ENCODE measurements around the gene ERCC6L2.

The ERCC6L2 gene

DNA sequence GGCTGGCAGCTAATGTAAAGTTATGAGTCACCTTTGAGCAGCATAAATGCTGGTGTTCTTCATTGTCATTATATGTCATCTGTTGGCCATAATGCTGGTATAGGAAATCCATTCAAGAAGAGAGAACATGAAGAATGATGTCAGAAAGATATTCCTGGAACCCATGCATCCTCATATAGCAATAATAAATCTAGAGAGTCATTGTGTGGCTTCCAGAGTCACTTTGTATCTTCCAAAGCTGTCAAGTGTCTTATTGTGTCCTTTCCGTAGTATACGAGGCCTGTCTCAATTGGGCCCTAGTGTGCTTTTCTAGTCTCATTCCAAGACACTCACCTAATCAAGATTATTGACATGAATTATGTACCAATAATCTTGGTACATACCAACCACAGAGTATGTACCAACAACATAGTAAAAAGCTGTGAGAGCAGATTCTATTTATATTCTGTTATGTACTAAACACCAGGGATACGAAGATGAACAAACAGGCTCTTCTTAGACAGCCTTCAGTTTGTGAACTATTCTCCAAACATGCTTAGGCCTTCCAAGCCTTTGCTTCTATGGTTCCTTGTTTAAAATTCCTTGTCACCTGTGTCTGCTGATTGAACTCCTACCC lies 110.1 kb downstream of the ERCC6L2 start:
- DNase-seq: no peak

DNA sequence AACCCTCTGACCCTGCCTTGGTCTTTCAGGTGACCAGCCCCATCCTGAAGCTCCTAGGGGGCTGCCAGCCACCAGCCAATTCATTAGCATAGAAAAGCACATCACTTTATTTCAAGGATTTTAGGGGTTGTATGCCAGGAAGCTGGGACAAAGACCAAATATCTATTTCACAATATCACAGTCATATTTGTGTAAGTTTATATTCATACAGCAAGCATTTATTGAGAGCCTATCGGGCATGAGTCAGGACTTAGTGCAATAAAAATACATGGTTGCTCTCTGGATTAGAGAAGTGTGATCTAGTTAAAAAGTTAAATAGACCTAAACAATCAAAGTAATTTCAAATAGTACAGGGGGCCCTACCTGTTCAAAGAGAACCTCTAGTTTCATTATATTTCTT lies 113.8 kb downstream of the ERCC6L2 start:
- DNase-seq: no peak

DNA sequence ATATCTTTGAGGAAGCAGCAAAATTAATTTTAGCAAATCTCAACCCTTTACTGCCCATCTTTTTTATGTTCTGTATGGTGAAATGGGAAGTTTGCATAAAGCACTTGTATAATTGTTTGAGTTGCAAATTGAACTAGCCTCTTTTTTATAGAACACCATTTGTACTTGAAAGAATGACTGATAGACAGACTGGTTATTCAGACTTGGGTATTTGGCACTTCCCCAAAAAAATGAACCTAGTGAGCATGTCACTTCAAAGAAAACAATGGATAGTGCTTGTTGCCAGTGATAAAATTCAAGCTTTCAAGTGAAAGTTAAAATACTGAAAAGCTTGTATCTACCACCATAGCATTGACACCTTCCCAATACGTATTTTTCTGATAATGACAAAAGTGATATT lies 115.8 kb downstream of the ERCC6L2 start:
- no peak for DNase-seq

DNA sequence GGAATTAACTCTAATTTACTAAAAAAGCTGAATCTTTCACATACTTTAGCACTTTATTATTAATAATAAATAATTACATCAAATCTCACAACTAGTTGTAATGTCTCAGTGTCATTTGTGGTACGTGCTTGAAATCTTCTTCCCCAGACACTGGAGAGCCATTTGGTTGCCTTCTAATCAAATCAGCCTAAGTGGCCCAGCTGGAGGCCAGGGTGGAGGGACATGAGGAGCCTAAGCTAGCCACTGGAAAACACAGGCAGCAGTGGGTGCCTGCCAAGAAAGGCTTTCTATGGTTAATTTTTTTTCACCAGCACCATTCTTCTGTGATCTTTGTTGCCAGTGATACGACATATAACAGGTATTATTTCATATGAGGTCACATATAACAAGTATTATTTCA lies 117.0 kb downstream of the ERCC6L2 start:
- peak; percentile 83 for DNase-seq

DNA sequence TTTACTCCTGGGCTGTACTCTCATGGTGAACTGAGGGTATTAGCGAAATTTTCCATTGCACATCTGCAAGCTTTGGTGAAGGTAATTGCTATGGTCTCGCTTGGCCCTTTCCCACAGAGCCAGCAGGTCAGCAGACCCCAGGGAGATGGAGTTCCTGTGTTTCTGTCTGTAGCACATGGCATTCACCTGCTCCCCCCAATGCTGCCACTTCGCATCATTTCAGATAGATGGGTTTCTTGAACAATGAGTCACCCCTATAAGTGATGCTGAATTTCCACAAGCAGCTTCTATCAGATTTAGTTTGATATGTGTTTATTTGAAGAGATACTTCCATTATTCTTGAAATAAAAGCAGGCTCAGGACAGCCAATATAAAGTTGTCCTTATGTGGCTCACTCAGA lies 117.8 kb downstream of the ERCC6L2 start:
- DNase-seq: no peak

DNA sequence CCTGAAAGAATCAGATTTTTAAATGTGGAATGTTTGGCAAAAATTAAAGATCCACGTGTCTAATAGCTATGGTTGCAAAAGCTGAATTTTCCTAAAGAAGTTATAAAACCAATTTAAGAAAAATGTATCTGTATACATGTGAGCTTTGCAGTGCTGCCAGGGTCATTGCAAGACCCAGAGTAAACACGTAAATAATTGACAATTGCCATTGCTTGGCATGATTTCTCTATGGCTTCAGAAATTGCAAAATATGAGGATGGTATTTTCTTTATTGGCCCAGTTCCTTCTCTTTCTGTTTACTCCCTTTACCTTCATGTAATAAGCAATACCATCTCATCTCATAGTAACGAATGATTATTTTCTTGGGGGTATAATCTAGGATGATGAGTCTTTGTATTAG lies 123.9 kb downstream of the ERCC6L2 start:
- no peak for DNase-seq

DNA sequence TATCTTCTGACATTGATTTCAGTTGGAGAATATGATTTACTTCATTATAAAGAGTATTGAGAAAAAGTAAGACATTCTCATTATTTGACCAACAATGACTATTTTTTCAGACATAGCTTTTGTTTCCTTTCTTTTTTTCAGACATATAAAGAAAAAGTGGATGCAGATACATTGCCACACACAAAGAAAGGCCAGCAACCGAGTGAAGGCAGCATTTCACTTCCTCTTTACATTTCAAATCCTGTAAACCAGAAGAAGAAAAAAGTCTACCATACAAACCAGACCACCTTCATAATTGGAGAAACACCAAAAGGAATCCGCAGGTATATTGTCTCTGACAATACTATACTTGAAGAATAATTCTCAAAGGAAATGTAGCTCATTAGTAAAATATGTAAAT lies 128.9 kb downstream of the ERCC6L2 start:
- no peak for DNase-seq

DNA sequence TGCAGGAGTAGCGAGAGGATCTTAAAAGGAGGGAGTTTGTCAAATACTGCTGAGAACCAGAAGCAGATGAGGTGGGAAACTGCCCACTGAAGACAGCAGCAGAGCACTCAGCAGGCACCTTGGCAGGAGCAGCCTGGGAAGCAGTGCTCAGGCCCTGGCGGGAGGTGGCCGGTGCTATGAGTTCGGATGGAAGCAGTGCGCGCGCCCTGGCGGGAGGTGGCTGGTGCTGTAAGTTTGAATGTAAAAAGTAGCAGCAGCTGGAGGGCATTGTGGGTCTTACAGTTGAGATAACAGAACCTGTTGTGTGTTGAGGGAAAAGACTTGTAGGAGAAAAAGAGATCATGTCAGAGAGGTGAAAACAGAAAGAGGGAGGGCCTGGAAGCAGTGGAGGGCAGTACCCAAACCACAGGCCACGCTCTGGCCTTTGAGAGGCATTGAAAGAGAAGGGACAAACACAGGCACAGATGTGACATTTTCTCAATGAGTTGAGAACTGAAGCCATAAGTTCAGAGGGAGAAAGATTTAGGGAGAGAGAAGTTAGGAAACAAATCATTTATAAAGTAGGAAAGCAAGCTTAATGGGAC lies 130.9 kb downstream of the ERCC6L2 start:
- no peak for DNase-seq

DNA sequence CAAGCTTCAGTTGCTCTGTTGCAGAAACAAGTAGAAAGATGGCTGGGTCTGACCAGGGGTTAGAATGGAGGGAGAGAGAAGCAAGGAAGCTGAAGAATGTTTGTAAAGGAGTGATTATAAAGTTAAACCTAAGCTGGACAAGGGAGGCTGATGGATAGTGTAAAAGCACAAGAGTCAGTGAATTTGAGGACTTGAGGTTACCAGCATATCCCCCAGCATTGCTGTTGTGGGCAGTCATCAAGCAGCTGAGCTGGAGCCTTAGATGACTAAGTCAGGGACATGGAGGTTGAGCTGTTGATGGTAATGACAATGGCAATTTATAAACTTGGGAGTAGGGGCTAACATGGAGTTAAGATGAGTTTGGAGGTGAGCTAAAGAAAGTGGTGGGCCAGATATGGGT lies 131.5 kb downstream of the ERCC6L2 start:
- no peak for DNase-seq

DNA sequence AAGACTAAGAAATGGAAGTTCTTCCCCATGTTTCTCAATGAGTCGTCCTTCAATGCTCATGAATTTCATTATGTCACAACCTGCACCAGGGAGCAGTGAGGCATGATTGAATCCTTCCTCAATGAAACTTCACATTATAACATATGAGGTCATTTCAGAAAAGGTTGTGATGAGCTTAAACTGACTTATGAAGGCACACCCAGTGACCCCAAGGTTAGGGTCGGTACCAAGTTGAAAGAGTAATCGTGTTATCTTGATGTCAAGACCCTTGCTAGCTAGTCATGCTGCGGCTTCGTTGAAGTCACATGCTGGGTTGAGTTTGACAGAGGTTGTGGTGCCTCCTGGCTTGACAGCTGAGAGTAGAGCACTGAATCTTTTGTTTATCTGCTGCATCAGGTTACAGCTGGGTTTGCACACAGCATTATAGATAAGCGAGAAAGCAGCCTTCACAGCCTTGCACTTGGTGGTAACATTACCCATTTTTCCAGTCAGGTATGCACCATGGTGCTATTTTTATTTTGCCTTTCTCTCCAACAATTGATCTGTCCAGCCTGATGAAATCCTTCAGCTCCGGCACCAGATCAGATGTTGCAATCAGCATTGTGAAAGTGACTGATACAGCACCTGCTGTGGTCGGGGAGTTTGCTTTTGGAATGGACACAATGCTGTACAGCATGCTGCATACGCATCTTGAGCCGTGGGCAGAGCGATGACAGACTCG lies 133.2 kb downstream of the ERCC6L2 start:
- DNase-seq: no peak

DNA sequence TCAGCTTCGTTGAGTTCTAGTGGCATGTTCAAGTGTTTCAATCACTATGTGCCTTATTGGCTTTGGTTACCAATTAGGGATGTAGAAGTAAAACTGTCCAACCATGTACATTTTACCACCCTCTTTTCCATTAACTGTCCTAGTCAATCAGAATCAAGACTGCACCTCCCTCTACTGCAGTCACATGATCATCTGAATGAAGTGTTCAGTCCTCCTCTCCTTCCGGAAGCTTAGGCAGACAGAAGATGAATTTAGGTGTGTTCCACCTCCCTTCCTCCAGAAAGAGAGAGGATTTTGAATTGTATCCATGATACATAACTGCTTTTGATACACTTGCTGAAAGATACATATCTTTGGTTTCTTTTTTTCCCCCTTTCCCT lies 133.7 kb downstream of the ERCC6L2 start:
- DNase-seq: no peak

DNA sequence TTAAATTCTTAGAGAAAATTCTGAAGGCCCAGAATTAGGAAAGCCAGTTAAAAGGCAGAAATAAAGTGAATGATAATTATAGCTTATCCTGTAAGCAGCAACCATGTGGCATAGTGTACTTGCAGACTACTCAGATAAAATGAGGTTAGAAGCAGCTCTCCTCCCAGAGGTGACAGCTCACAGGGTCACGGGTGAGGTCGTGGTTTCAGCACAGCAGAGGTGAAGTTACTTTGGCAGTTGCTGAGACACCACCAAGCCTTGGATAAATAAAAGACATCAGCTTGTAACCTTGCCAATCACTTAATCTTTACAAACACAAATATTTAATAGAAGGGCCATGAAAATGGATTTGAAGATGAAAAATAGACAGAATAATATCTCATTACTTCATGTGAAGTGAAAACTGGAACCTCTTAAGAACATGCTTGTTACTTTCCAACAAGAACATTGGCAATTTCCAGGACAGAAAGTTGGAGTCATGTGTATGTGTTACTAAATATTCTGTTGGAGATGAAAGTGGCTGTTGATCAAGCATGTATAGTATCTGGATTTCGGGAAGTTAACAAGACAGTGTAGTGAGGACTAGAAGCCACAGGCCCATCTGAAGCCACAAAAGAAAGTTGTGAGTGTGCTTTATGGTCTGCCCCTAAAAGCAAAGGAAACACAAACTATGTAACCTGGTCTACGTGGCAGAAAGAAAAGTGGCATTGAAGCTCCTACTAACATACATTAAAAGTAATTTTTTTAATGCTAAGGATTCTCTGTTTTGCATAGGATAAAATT lies 134.4 kb downstream of the ERCC6L2 start:
- no peak for DNase-seq

DNA sequence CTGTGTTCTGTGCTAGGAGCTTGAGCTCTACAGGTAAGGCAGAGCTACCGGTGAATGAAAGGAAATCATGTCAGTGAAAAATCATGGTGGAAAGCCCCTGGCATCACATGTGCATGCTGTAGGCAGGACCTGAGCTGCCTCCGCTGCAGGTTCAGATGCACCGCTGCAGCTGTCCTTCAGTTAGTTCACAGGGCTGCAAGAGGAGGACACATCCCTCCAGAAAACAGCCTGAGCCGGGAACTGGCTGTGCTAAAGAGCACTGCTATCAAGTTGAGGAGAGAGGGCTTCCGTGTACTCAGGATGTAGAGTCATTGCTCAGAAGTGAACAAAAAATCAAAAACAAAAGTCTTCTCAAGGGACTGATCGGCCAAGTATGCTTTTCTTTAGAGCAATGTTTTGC lies 138.6 kb downstream of the ERCC6L2 start:
- no peak for DNase-seq

DNA sequence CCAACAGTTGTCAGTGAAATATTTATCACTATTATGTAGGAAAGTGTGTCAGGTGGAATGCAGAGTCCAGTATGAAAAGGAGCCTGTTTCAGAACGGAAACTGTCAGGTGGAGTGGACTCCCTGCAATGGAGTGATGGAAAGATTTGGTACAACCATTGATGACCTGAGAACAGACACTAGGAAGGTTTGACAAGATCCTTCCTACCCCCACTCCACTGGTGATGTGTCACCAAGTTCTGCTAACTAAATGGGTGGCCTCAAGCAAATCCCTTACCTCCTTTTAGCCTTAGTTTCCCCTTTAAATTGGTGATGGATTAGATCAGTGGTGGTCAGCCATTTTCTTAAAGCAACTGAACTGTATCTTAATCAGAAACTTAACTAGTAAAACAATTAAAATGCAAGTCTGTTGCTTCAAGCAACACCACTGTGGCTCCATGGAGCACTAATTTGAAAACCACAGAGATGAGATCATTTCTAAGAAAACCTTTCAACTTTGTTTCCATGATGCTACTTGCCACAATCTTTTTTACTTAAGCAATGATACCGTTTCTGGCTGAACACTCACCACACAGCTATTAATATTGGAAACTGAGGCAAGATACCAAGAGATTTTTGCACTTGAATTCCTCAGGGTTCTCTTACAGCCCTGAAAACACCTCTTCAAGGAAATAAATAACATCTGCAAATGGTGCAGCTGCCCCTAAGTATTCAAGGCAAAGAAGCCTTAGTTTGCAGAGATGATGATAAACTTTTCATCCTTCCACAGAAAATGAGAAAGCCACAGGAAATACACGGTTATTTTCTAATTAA lies 140.6 kb downstream of the ERCC6L2 start:
- no peak for DNase-seq
